ENCODE measurements around the gene ARGLU1.

GRCh38 chr13:106561551-106562170 is 6.3 kb downstream of the ARGLU1 start:
- TF ChIP-seq CTCF (IDR thresholded peaks at IDR 0.05; ENCODE audit: insufficient read depth, low read length) = no peak
- TF ChIP-seq REST (IDR thresholded peaks at IDR 0.05; ENCODE audit: insufficient replicate concordance, low read depth) = no peak

Data from HL-60 (cell line).